Activated CD4-positive, alpha-beta T cell treated with anti-CD3 and anti-CD28 coated beads, Interleukin-2, amount 10 ng/mL, durations not matched to agents 7 days and 5 days (primary cell): ENCODE measurements around the gene SULF2. TPM values are rescaled to one million over a fixed set of nuclear protein-coding genes. Genes with fewer than 3 reads are reported as not detected.

Experiments
- CTCF ChIA-PET: fragments of 350-600 bp; sonication (Branson Sonifier 250); formaldehyde crosslinking; loops from one replicate; lab custom pipeline; 2021; ENCODE audit warnings: antibody characterized with exemption; lab: Charles Lee
- POLR2A ChIA-PET: fragments of 350-600 bp; sonication (Branson Sonifier 250); formaldehyde crosslinking; loops from one replicate; lab custom pipeline; 2021; ENCODE audit warnings: antibody characterized with exemption; lab: Charles Lee
- DNase-seq: peaks from one replicate; pipeline ENCODE4 v3.0.0-alpha.2; 2020
- H3K27ac Mint-ChIP-seq: one replicate; pipeline ENCODE4 v1.8.0; 2021; ENCODE audit warnings: mild to moderate bottlenecking, moderate library complexity, mixed read lengths
- H3K27me3 Mint-ChIP-seq: one replicate; pipeline ENCODE4 v1.8.0; 2021; ENCODE audit warnings: mixed read lengths
- H3K36me3 Mint-ChIP-seq: one replicate; pipeline ENCODE4 v1.8.0; 2021; ENCODE audit warnings: low read depth, mixed read lengths
- H3K4me1 Mint-ChIP-seq: one replicate; pipeline ENCODE4 v1.8.0; 2021; ENCODE audit warnings: mixed read lengths
- H3K4me3 Mint-ChIP-seq: one replicate; pipeline ENCODE4 v1.8.0; 2021; ENCODE audit warnings: mild to moderate bottlenecking, moderate library complexity, mixed read lengths
- H3K9me3 Mint-ChIP-seq: one replicate; pipeline ENCODE4 v1.8.0; 2021; ENCODE audit warnings: mixed read lengths
- total RNA-seq, 2 experiments: library from RNA; stranded (reverse); gene quantifications; one replicate each; pipeline ENCODE4 v1.2.3, GENCODE V29; 2021

The SULF2 gene
- total RNA-seq, 2 experiments from 2014 or later, result 0.37 to 0.69 TPM

- Mint-ChIP-seq H3K36me3 (no peaks in the 10 kb centered on the region), H3K27ac (no peak overlapping the region), H3K4me1 (no peaks in the 10 kb centered on the region), H3K27me3 (peaks cover 17% of the 10 kb centered on the region), H3K9me3 (no peaks in the 10 kb centered on the region), H3K4me3 (no peak overlapping the region)
- POLR2A ChIA-PET, result no interaction called here
- DNase-seq, result no peak
- CTCF ChIA-PET, result interaction anchor here (1.0 kb wide), 1 partner anchor 134 kb away, joined by 3 read pairs; no protein-coding TSS in a partner anchor
Measured at GRCh38 chr20:47760686-47761481, 24.4 kb downstream of the SULF2 start.

GRCh38 chr20:47758517-47759450 is 26.5 kb downstream of the SULF2 start:
- no peaks in the 10 kb centered on the region for H3K9me3 Mint-ChIP-seq
- CTCF ChIA-PET, result no interaction called here
- POLR2A ChIA-PET, result no interaction called here
- H3K36me3 Mint-ChIP-seq, result no peaks in the 10 kb centered on the region
- no peak overlapping the region for H3K27ac Mint-ChIP-seq
- DNase-seq, result no peak
- H3K4me3 Mint-ChIP-seq, result no peak overlapping the region
- no peaks in the 10 kb centered on the region for H3K4me1 Mint-ChIP-seq
- peaks cover 6% of the 10 kb centered on the region for H3K27me3 Mint-ChIP-seq

DNA sequence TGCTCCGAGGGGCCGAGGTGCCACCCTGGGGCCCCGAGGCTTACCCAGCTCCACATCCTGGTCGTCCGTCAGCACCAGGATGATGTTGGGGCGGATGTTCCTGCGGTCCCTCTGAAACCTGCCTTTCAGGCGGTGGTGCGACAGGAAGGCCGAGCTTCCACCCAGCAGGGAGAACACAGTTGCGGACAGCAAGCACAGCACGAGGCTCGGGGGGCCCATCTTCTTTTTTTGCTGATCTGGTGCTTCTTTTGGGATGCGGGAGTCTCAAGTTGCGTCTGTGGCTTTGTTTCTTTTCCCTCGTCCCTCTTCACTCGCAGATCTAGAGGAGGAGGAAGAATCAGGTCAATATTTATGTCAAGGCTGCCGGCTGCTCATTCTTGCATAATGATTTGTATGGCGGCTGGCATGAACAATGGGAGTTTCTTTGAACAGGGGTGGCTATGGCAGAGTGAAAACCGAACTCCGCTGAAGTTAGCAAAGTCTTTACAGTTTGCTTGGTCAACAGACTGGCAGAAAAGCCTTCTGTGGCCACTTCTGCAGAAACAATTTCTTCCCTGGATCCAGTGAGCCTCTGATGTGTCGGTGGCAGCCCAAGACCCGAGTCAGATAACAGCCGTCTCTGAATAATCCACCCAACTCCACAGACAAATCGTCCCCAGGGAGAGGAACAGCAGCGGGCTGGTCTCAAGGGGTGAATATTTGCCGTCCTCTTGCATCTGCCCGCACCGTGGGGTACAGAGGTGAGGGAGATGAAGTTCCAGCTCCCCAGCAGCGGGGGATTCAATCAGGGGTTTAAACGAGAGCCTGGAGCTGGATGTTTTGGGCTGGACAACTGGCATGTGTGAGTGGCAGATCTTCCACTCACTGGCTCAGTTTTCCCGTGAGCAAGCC is 27.9 kb downstream of the SULF2 start:
- DNase-seq, result no peak
- ChIA-PET POLR2A (no interaction called here), CTCF (no interaction called here)
- Mint-ChIP-seq H3K9me3 (no peaks in the 10 kb centered on the region), H3K27ac (no peak overlapping the region), H3K27me3 (peaks cover 6% of the 10 kb centered on the region), H3K4me3 (no peak overlapping the region), H3K4me1 (no peaks in the 10 kb centered on the region), H3K36me3 (no peaks in the 10 kb centered on the region)

- no peaks in the 10 kb centered on the region for H3K4me1 Mint-ChIP-seq
- no peaks in the 10 kb centered on the region for H3K9me3 Mint-ChIP-seq
- peaks cover 3% of the 10 kb centered on the region for H3K27me3 Mint-ChIP-seq
- no peak overlapping the region for H3K27ac Mint-ChIP-seq
- no peak for DNase-seq
- POLR2A ChIA-PET, result no interaction called here
- CTCF ChIA-PET, result interaction anchor here (0.6 kb wide), 1 partner anchor 432 kb away, joined by 3 read pairs; no protein-coding TSS in a partner anchor
- no peaks in the 10 kb centered on the region for H3K36me3 Mint-ChIP-seq
- H3K4me3 Mint-ChIP-seq, result no peak overlapping the region
Measured at GRCh38 chr20:47754946-47755652, 30.2 kb downstream of the SULF2 start.

GRCh38 chr20:47754388-47754715 is 30.9 kb downstream of the SULF2 start:
- H3K36me3 Mint-ChIP-seq, result no peaks in the 10 kb centered on the region
- peaks cover 3% of the 10 kb centered on the region for H3K27me3 Mint-ChIP-seq
- CTCF ChIA-PET, result no interaction called here
- no peak overlapping the region for H3K27ac Mint-ChIP-seq
- no peak overlapping the region for H3K4me3 Mint-ChIP-seq
- no peak for DNase-seq
- H3K9me3 Mint-ChIP-seq, result no peaks in the 10 kb centered on the region
- peaks cover 2% of the 10 kb centered on the region for H3K4me1 Mint-ChIP-seq
- POLR2A ChIA-PET, result no interaction called here

GRCh38 chr20:47753576-47754387 is 31.5 kb downstream of the SULF2 start:
- Mint-ChIP-seq H3K9me3 (no peaks in the 10 kb centered on the region), H3K27ac (no peak overlapping the region), H3K27me3 (peaks cover 3% of the 10 kb centered on the region), H3K4me1 (peaks cover 8% of the 10 kb centered on the region), H3K36me3 (no peaks in the 10 kb centered on the region), H3K4me3 (no peak overlapping the region)
- no peak for DNase-seq
- CTCF ChIA-PET, result interaction anchor here (3.1 kb wide), 1 partner anchor 28 kb away, joined by 12 read pairs; no protein-coding TSS in a partner anchor
- POLR2A ChIA-PET, result no interaction called here

DNA sequence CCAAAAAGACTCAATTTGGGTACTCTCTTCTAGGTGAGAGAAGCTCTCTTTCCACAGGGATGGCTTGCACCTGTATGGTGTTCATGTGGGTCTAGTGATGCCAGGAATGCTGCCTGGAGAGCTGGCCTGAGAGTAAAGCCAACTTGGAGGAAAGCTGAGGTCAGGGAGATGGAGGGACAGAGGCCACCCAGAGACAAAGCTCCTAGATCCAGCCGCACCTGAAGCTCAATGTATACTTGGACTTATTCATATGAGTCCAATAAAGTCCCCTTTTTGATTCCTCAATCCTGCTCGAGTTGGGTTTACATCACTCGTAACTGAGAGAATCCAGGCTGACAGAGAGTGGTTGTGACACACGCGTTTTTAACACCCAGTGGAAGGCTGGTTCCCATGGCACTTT is 33.8 kb downstream of the SULF2 start:
- DNase-seq, result no peak
- no peak overlapping the region for H3K27ac Mint-ChIP-seq
- H3K27me3 Mint-ChIP-seq, result peaks cover 12% of the 10 kb centered on the region
- H3K4me3 Mint-ChIP-seq, result no peak overlapping the region
- H3K9me3 Mint-ChIP-seq, result no peaks in the 10 kb centered on the region
- ChIA-PET POLR2A (no interaction called here), CTCF (interaction anchor here (3.1 kb wide), 1 partner anchor 26 kb away, joined by 12 read pairs; no protein-coding TSS in a partner anchor)
- H3K4me1 Mint-ChIP-seq, result peaks cover 18% of the 10 kb centered on the region
- no peaks in the 10 kb centered on the region for H3K36me3 Mint-ChIP-seq

DNA sequence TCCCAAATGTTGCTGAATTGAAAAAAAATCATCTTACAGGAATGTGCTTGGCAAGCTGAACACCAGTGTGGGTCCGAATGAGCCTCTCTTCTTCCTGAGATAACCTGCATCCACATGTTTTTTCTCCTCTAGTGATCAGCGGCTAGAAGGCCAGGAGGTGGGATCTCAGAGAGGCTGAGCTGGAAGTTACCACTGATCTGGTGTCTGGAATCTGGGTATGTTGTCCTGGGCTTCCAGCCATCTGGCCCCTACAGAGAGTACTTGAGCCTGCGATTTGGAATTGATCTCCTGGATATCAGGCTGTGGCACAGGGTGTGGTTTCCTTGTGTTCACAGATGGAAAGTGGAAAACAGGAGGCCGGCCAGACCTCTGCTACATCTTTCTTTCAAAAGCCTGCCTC is 35.9 kb downstream of the SULF2 start:
- no peak overlapping the region for H3K4me3 Mint-ChIP-seq
- no peak for DNase-seq
- no peaks in the 10 kb centered on the region for H3K9me3 Mint-ChIP-seq
- H3K4me1 Mint-ChIP-seq, result peaks cover 18% of the 10 kb centered on the region
- CTCF ChIA-PET, result no interaction called here
- POLR2A ChIA-PET, result no interaction called here
- no peak overlapping the region for H3K27ac Mint-ChIP-seq
- H3K27me3 Mint-ChIP-seq, result peaks cover 12% of the 10 kb centered on the region
- no peaks in the 10 kb centered on the region for H3K36me3 Mint-ChIP-seq

DNA sequence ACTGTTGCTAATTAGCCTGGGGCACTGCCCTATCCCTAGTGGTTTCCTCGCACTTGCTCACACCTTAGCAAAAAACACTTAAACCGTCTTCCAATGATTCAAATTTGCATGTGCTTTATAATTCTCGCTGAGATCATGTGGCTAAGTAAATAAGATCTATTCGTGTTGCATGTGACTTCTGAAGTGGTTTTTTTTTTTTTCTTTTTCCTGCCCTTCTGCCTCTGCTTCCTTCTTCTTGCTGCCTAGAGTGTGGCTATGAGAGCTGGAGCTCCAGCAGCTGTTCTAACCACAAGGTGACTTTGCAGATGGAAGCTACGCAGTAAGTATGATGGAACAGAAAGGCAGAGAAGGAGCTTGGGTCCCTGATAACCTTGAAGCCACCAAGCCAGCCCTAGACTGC is 36.5 kb downstream of the SULF2 start:
- Mint-ChIP-seq H3K27ac (peak overlapping the region; percentile 69), H3K36me3 (no peaks in the 10 kb centered on the region), H3K4me3 (no peak overlapping the region), H3K27me3 (peaks cover 12% of the 10 kb centered on the region), H3K9me3 (no peaks in the 10 kb centered on the region), H3K4me1 (peaks cover 18% of the 10 kb centered on the region)
- CTCF ChIA-PET, result no interaction called here
- DNase-seq, result no peak
- POLR2A ChIA-PET, result no interaction called here

DNA sequence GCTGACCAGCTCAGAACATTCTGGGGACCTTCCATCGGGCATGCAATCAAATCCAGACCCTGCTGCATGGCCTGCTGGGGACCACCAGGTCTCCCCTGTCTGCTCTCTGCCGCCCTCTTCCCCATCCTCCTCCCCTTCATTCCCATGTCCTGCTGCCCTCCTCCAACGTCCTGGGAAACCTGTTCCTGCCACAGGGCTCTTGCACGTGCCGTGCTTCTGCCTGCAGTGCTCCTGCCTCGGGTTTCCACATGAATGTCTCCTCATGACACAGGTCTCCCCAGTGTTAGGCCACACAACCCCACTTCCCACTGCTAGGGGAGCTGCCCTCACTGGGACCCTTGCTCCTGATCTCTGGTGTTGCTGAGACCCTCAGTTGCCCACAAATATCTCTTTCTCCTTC is 37.2 kb downstream of the SULF2 start:
- peaks cover 12% of the 10 kb centered on the region for H3K27me3 Mint-ChIP-seq
- no peak overlapping the region for H3K4me3 Mint-ChIP-seq
- no peaks in the 10 kb centered on the region for H3K9me3 Mint-ChIP-seq
- no peak for DNase-seq
- peaks cover 18% of the 10 kb centered on the region for H3K4me1 Mint-ChIP-seq
- H3K27ac Mint-ChIP-seq, result no peak overlapping the region
- ChIA-PET CTCF (interaction anchor here (0.7 kb wide), 1 partner anchor 53 kb away, joined by 3 read pairs; no protein-coding TSS in a partner anchor), POLR2A (no interaction called here)
- H3K36me3 Mint-ChIP-seq, result no peaks in the 10 kb centered on the region

DNA sequence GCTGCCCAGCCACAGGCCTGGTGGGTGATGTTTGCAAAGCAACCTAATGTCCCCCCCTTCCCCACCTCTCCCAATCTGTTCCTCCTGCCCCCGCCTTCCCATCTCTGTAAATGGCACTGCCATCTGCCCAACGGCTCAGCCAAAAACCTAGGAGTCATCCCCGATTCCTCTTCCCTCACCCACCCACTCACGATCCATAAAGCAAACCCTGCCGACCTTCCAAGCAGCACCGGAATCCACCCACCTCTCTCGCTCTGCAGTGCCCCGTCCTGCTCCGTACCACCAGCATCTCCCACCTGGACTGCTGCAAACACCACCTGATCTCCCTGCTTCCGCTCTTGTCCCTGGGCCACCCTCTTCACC is 37.6 kb downstream of the SULF2 start:
- no peaks in the 10 kb centered on the region for H3K9me3 Mint-ChIP-seq
- H3K4me1 Mint-ChIP-seq, result peaks cover 18% of the 10 kb centered on the region
- POLR2A ChIA-PET, result no interaction called here
- no peak for DNase-seq
- peaks cover 12% of the 10 kb centered on the region for H3K27me3 Mint-ChIP-seq
- H3K27ac Mint-ChIP-seq, result no peak overlapping the region
- H3K4me3 Mint-ChIP-seq, result no peak overlapping the region
- CTCF ChIA-PET, result interaction anchor here (0.7 kb wide), 1 partner anchor 53 kb away, joined by 3 read pairs; no protein-coding TSS in a partner anchor
- H3K36me3 Mint-ChIP-seq, result no peaks in the 10 kb centered on the region
